22Rv1 (cell line): ENCODE results near the gene CDC14A.

ENCODE experiments used
- H3K27ac ChIP-seq: fragments of 450-650 bp; 2 replicates; pipeline ENCODE4 v1.5.1; 2017
- ZFX ChIP-seq: fragments of 450-650 bp; IDR thresholded peaks from 2 replicates; pipeline ENCODE4 v1.6.1; 2017; ENCODE audit warnings: antibody characterized with exemption, borderline replicate concordance
- TF ChIP-seq, protein P1 (sequence below): fragments of 450-650 bp; IDR thresholded peaks from 2 replicates; pipeline ENCODE4 v1.5.1; 2017; ENCODE audit warnings: mild to moderate bottlenecking

Gene CDC14A

DNA sequence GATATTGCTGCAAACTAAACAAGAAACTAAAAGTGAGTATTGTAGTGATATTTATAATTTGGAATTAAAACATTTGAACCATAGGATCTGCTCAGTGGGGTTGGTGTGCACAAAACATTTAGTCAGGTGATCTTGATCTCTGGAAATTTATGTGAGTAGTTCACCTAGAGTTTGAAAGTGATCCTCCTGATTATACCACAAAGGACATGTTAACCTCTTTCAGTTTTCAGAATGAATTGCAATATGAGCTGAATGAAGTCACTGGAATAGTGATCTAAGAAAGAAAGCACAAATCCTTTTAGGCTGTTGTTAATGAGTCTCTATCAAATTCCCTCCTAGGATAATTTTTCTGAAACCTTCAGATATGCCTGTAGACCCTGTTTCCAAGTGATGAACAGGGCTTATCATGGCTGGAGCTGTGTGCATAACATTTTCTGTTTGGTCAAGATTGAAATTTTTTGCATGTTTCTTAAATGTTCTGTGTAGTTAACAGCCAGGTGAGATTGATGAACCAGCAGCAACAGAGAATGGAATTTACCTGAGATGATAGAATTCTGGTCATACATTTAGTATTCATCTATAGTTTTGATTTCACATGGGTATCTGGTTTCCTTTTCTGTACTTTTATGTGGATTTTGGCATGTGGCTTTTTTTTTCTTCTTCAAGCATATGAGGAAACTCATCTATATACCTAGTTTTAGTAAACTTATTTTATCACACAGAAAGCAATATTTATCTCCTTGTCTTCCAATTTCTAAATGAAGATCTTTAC is 25.5 kb downstream of the CDC14A start:
- no peak overlapping the region for H3K27ac ChIP-seq
- no peak for TF ChIP-seq ZFX

GRCh38 chr1:100378956-100379355 is 26.6 kb downstream of the CDC14A start:
- TF ChIP-seq, protein P1, sequence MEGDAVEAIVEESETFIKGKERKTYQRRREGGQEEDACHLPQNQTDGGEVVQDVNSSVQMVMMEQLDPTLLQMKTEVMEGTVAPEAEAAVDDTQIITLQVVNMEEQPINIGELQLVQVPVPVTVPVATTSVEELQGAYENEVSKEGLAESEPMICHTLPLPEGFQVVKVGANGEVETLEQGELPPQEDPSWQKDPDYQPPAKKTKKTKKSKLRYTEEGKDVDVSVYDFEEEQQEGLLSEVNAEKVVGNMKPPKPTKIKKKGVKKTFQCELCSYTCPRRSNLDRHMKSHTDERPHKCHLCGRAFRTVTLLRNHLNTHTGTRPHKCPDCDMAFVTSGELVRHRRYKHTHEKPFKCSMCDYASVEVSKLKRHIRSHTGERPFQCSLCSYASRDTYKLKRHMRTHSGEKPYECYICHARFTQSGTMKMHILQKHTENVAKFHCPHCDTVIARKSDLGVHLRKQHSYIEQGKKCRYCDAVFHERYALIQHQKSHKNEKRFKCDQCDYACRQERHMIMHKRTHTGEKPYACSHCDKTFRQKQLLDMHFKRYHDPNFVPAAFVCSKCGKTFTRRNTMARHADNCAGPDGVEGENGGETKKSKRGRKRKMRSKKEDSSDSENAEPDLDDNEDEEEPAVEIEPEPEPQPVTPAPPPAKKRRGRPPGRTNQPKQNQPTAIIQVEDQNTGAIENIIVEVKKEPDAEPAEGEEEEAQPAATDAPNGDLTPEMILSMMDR: no peak
- TF ChIP-seq ZFX: no peak
- no peak overlapping the region for H3K27ac ChIP-seq

GRCh38 chr1:100380635-100381034 is 28.3 kb downstream of the CDC14A start:
- TF ChIP-seq, protein P1: no peak
- TF ChIP-seq ZFX: no peak
- H3K27ac ChIP-seq: no peak overlapping the region

GRCh38 chr1:100382657-100383056 is 30.4 kb downstream of the CDC14A start:
- TF ChIP-seq ZFX: no peak
- TF ChIP-seq, protein P1: no peak
- H3K27ac ChIP-seq: no peak overlapping the region

GRCh38 chr1:100383743-100384405 is 31.6 kb downstream of the CDC14A start:
- no peak overlapping the region for H3K27ac ChIP-seq
- TF ChIP-seq ZFX: no peak
- TF ChIP-seq, protein P1: no peak

GRCh38 chr1:100387209-100387608 is 34.9 kb downstream of the CDC14A start:
- no peak overlapping the region for H3K27ac ChIP-seq
- TF ChIP-seq ZFX: no peak
- TF ChIP-seq, protein P1: no peak

DNA sequence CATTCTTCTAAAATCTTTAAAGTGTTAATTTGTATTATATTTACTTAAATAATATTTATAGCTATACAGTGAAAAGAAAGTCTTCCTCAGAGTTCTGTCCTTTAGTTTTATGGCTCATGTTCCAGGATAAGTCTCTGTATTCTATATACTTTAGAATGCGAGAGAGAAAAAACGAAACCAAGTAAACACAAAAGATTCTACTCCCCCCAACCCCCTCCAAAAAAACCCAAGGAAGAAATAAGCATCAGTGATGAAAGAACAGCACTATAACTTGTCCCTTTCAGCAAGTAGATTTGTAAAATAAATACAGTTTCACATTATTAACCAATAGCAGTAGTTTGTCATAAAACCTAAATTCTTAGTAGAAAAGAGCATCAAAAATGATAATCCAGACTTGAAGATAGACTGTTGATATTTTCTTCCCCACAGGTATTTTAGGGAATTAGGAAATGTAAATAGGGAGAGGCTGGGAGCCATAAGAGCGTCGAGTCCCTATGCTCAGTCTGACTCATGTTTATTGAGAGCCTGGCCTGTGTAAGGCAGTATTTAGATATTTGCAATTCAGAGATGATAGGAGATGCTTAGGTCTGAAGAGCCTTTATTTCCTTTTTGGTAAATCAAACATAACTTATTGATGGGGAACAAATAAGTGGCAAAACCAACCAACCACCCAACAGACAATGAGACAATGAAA is 35.5 kb downstream of the CDC14A start:
- TF ChIP-seq, protein P1: no peak
- H3K27ac ChIP-seq: no peak overlapping the region
